ENCODE data around the gene KAT2B. TPM values are rescaled to one million over a fixed set of nuclear protein-coding genes. Genes with fewer than 3 reads are reported as not detected.

KAT2B gene
- total RNA-seq, 1 experiment from 2014 or later = 3.7 TPM

DNA sequence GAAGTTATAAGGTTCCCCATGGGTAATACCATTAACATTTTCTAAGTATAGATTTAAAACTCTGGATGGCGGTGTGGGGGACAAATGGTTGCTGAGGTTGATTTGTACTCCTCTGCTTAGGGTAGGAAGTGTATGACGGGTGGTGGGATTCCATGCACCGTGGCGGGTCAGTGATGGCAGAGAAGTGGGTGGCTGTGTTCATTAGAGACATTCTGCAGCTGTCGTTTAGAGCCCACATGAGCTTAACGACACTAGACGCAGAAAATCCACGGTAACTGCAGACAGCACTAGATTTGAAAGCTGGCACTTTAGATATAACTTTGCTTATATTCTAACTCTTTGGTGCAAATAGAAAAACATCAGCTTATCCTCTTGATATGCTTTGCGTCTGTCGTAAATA is 108.2 kb downstream of the KAT2B start:
- no peaks in the 10 kb centered on the region for H3K9me2 ChIP-seq (ENCODE audit: insufficient read depth)
- ATAC-seq (no peak), DNase-seq (ENCODE audit: low read depth, low spot score) (no peak)
- H3K4me1 ChIP-seq (ENCODE audit: control insufficient read depth in 1 of 2, insufficient read depth in 2 of 2, low read length in 2 of 2) = no peaks in the 10 kb centered on the region
- no peak overlapping the region for H2AFZ ChIP-seq (ENCODE audit: low read depth, low read length, poor library complexity, severe bottlenecking)
- no peaks in the 10 kb centered on the region for H3K27me3 ChIP-seq (ENCODE audit: insufficient read depth, low read length)
- no peaks in the 10 kb centered on the region for H3K36me3 ChIP-seq (ENCODE audit: control insufficient read depth in 1 of 2, insufficient read depth in 2 of 2, low read length in 2 of 2)
- ChIA-PET POLR2A (no interaction called here), CTCF (no interaction called here), RAD21 (ENCODE audit: low non-redundant PET in 1 of 2, low total read pairs in 2 of 2, uncharacterized antibody in 2 of 2, unreplicated experiment in 2 of 2) (no interaction called here)
- intact Hi-C loops (cut with micrococcal nuclease) = no loop called here
- H3K9me3 ChIP-seq (ENCODE audit: control insufficient read depth in 1 of 2, insufficient read depth in 1 of 2, low read depth in 1 of 2, low read length in 2 of 2) = no peaks in the 10 kb centered on the region
- no peak overlapping the region for H3K4me2 ChIP-seq (ENCODE audit: low read length)
- H3K4me3 ChIP-seq (replicated peaks in 1 of 2; ENCODE audit: low read depth in 1 of 2, low read length in 2 of 2) = no peak overlapping the region
- no peaks in the 10 kb centered on the region for H4K20me1 ChIP-seq (ENCODE audit: insufficient read depth)
- no peak overlapping the region for H3K27ac ChIP-seq (ENCODE audit: low read depth, low read length)
- BruUV-seq (replicated peaks) = no TSS peak
- no peak for TF ChIP-seq SRF (IDR thresholded peaks at IDR 0.05; ENCODE audit: low read depth)
- no peaks in the 10 kb centered on the region for H3K79me2 ChIP-seq (ENCODE audit: insufficient read depth, low read length)
- no peak overlapping the region for H3K9ac ChIP-seq (ENCODE audit: low read length)

DNA sequence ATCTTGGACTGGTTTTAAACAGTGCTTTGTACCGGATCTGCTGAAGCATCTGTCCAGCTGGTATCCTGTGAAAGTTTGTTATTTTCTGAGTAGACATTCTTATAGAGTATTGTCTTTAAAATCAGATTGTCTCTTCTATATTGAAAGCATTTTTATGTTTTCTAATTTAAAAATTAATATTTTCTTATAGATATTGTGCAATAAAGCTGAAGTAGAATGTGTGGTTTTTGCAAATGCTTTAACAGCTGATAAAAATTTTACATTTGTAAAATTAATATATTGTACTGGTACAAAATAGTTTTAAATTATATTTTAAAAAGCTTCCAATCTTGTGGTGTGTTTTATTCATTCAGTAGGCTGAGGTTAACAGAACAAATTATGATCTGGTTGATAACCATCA is 113.8 kb downstream of the KAT2B start:
- no peaks in the 10 kb centered on the region for H3K27me3 ChIP-seq (ENCODE audit: insufficient read depth, low read length)
- no peak overlapping the region for H2AFZ ChIP-seq (ENCODE audit: low read depth, low read length, poor library complexity, severe bottlenecking)
- DNase-seq (ENCODE audit: low read depth, low spot score) (no peak), ATAC-seq (no peak)
- H3K9me2 ChIP-seq (ENCODE audit: insufficient read depth) = no peaks in the 10 kb centered on the region
- TF ChIP-seq EZH2 (IDR thresholded peaks at IDR 0.05) (no peak), ZNF274 (IDR thresholded peaks at IDR 0.05; ENCODE audit: low read depth, low read length) (no peak), ATF3 (IDR thresholded peaks at IDR 0.05) (no peak), ZFX (IDR thresholded peaks at IDR 0.05) (no peak), EGR1 (IDR thresholded peaks at IDR 0.05; ENCODE audit: low read depth) (no peak), ELF1 (IDR thresholded peaks at IDR 0.05; ENCODE audit: borderline replicate concordance, low read depth) (no peak), FOSL1 (IDR thresholded peaks at IDR 0.05; ENCODE audit: low read depth) (no peak), CBX3 (IDR thresholded peaks at IDR 0.05; ENCODE audit: low read depth) (no peak), CEBPB (IDR thresholded peaks at IDR 0.05; ENCODE audit: low read depth) (no peak), JUND (IDR thresholded peaks at IDR 0.05) (no peak), SRF (IDR thresholded peaks at IDR 0.05; ENCODE audit: low read depth) (no peak)
- TF ChIP-seq, protein P1, sequence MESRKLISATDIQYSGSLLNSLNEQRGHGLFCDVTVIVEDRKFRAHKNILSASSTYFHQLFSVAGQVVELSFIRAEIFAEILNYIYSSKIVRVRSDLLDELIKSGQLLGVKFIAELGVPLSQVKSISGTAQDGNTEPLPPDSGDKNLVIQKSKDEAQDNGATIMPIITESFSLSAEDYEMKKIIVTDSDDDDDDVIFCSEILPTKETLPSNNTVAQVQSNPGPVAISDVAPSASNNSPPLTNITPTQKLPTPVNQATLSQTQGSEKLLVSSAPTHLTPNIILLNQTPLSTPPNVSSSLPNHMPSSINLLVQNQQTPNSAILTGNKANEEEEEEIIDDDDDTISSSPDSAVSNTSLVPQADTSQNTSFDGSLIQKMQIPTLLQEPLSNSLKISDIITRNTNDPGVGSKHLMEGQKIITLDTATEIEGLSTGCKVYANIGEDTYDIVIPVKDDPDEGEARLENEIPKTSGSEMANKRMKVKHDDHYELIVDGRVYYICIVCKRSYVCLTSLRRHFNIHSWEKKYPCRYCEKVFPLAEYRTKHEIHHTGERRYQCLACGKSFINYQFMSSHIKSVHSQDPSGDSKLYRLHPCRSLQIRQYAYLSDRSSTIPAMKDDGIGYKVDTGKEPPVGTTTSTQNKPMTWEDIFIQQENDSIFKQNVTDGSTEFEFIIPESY (IDR thresholded peaks at IDR 0.05; ENCODE audit: extremely low read depth, insufficient replicate concordance, low read length) = no peak
- CTCF ChIA-PET = no interaction called here
- H3K4me3 ChIP-seq (replicated peaks in 1 of 2; ENCODE audit: low read depth in 1 of 2, low read length in 2 of 2) = no peak overlapping the region
- H4K20me1 ChIP-seq (ENCODE audit: insufficient read depth) = no peaks in the 10 kb centered on the region
- no peak overlapping the region for H3K9ac ChIP-seq (ENCODE audit: low read length)
- peaks cover 3 to 5% of the 10 kb centered on the region in 2 experiments; a peak in 1 of 4 replicates for H3K36me3 ChIP-seq (ENCODE audit: control insufficient read depth in 1 of 2, insufficient read depth in 2 of 2, low read length in 2 of 2)
- H3K4me1 ChIP-seq (ENCODE audit: control insufficient read depth in 1 of 2, insufficient read depth in 2 of 2, low read length in 2 of 2) = no peaks in the 10 kb centered on the region
- intact Hi-C loops (cut with micrococcal nuclease) = loop anchor here (10.0 kb wide), 1 partner anchor 269 kb away; no protein-coding TSS in a partner anchor
- no peaks in the 10 kb centered on the region for H3K9me3 ChIP-seq (ENCODE audit: control insufficient read depth in 1 of 2, insufficient read depth in 1 of 2, low read depth in 1 of 2, low read length in 2 of 2)
- H3K79me2 ChIP-seq (ENCODE audit: insufficient read depth, low read length) = no peaks in the 10 kb centered on the region
- POLR2A ChIA-PET = no interaction called here
- H3K27ac ChIP-seq (ENCODE audit: low read depth, low read length) = no peak overlapping the region
- H3K4me2 ChIP-seq (ENCODE audit: low read length) = no peak overlapping the region
- no TSS peak for BruUV-seq (replicated peaks)
- RAD21 ChIA-PET (ENCODE audit: low non-redundant PET in 1 of 2, low total read pairs in 2 of 2, uncharacterized antibody in 2 of 2, unreplicated experiment in 2 of 2) = no interaction called here
